K562 (cell line): ENCODE measurements around the gene UGT8. TPM values are rescaled to one million over a fixed set of nuclear protein-coding genes. Genes with fewer than 3 reads are reported as not detected.
A peak's percentile ranks its signal among the peaks of the same experiment; 100 is the strongest.

Experiments
- ATAC-seq: fragments of 200-7000 bp; cut with Tn5 transposase; 3 replicates; pipeline ENCODE4 v1.9.1; 2020; ENCODE audit warnings: moderate library complexity
- BruUV-seq: library from RNA; stranded (reverse); fragments of 400-500 nt; replicated peaks from 2 replicates; lab custom pipeline; 2021; lab: Mats Ljungman, UMichigan
- CTCF ChIA-PET: fragments of 300-600 bp; formaldehyde crosslinking; extraction: SDS; loops from one replicate; lab custom pipeline; 2021; ENCODE audit warnings: low intra/inter-chr PET ratio; lab: Yijun Ruan, JAX
- POLR2A ChIA-PET: fragments of 300-600, 350-650 bp; sonication (Branson Sonifier 250); formaldehyde crosslinking; extraction: SDS; loops from one replicate; lab custom pipeline; 2021; ENCODE audit warnings: antibody characterized with exemption, inconsistent platforms; lab: Yijun Ruan, JAX
- DNase-seq, 4 experiments: peaks; one replicate each; pipeline versions ENCODE4 v3.0.0 to v3.0.0-alpha.2; 2011 to 2018; ENCODE audit warnings: low spot score in 3 of 4, mixed read lengths in 3 of 4; ENCODE audit errors: extremely low read depth in 1 of 4
- FAIRE-seq: peaks from 2 replicates; lab custom pipeline; 2011; peaks lifted over from hg19 to GRCh38; lab: Jason Lieb, UNC
- H2AFZ ChIP-seq: 2 replicates; pipeline ENCODE4 v1.6.0; 2011; ENCODE audit warnings: low read depth, low read length, control low read depth, inconsistent platforms
- H3K27ac ChIP-seq: fragments of 200-600 bp; 3 replicates; pipeline ENCODE4 v1.8.0; 2011; ENCODE audit warnings: low read depth, mild to moderate bottlenecking, control low read depth, inconsistent platforms, low read length, moderate library complexity, mixed read lengths; ENCODE audit errors: extremely low read depth
- H3K27me3 ChIP-seq, 2 experiments: fragments of 300-600 bp in 1 of 2; 2 replicates in 1 of 2; 3 replicates in 1 of 2; pipeline versions ENCODE4 v1.6.0 to v1.8.0; 2011; ENCODE audit warnings: inconsistent platforms in 2 of 2, low read length in 2 of 2, mild to moderate bottlenecking in 1 of 2, mixed read lengths in 1 of 2, moderate library complexity in 1 of 2; ENCODE audit not compliant: control insufficient read depth in 2 of 2, insufficient read depth in 2 of 2
- H3K36me3 ChIP-seq: fragments of 300-600 bp; 3 replicates; pipeline ENCODE4 v1.8.0; 2011; ENCODE audit warnings: mild to moderate bottlenecking, low read length, inconsistent platforms; ENCODE audit not compliant: control insufficient read depth, insufficient read depth
- H3K4me1 ChIP-seq, 2 experiments: fragments of 200-600 bp in 1 of 2; replicated peaks in 1 of 2; 2 replicates in 1 of 2; 3 replicates in 1 of 2; pipeline versions ENCODE4 v1.5.1 to v1.8.0; 2011; ENCODE audit warnings: inconsistent platforms in 2 of 2, low read length in 2 of 2, mild to moderate bottlenecking in 1 of 2, mixed read lengths in 1 of 2, moderate library complexity in 1 of 2; ENCODE audit not compliant: control insufficient read depth in 2 of 2, insufficient read depth in 2 of 2
- H3K4me2 ChIP-seq: 2 replicates; pipeline ENCODE4 v1.6.1; 2011; ENCODE audit warnings: low read length, control low read depth, inconsistent platforms, mixed read lengths; ENCODE audit not compliant: insufficient read depth
- H3K4me3 ChIP-seq: fragments of 200-600 bp; sonication (generic), shearing (Covaris generic); 2 replicates; pipeline ENCODE4 v1.5.1; 2016; ENCODE audit warnings: control low read depth, inconsistent platforms
- H3K79me2 ChIP-seq: fragments of 200-600 bp; 3 replicates; pipeline ENCODE4 v1.8.0; 2011; ENCODE audit warnings: low read length, inconsistent platforms; ENCODE audit not compliant: control insufficient read depth, insufficient read depth
- H3K9ac ChIP-seq, 2 experiments: 2 replicates each; pipeline versions ENCODE4 v1.6.0 to v1.6.1; 2011; ENCODE audit warnings: low read depth in 2 of 2, low read length in 2 of 2, control low read depth in 1 of 2, inconsistent platforms in 1 of 2, mild to moderate bottlenecking in 1 of 2, mixed read lengths in 1 of 2; ENCODE audit not compliant: insufficient read depth in 1 of 2
- H3K9me1 ChIP-seq: one replicate; pipeline ENCODE4 v1.6.0; 2011; ENCODE audit warnings: inconsistent platforms, mild to moderate bottlenecking, low read length, moderate library complexity; ENCODE audit not compliant: control insufficient read depth, insufficient read depth
- H3K9me3 ChIP-seq: replicated peaks from 2 replicates; pipeline ENCODE4 v1.5.1; 2011; ENCODE audit warnings: low read depth, low read length, inconsistent platforms; ENCODE audit not compliant: control insufficient read depth, insufficient read depth
- H4K20me1 ChIP-seq: replicated peaks from 2 replicates; pipeline ENCODE4 v1.6.1; 2011; ENCODE audit warnings: low read length, inconsistent platforms, mixed read lengths; ENCODE audit not compliant: control insufficient read depth, insufficient read depth
- CBFA2T3 ChIP-seq: fragments of 450-650 bp; IDR thresholded peaks from 2 replicates; pipeline ENCODE4 v1.6.1; 2017
- EP300 ChIP-seq: IDR thresholded peaks from 2 replicates; pipeline ENCODE4 v1.6.1; 2012; ENCODE audit warnings: low read length, improper control_type of control experiment
- HLTF ChIP-seq: fragments of 450-650 bp; IDR thresholded peaks from 2 replicates; pipeline ENCODE4 v1.6.1; 2016
- NR1H2 ChIP-seq: sonication (generic); formaldehyde crosslinking; IDR thresholded peaks from 2 replicates; pipeline ENCODE4 v1.4.0; 2020; ENCODE audit warnings: mild to moderate bottlenecking, missing genetic modification reagents
- PATZ1 ChIP-seq: fragments of 250-450 bp; sonication (Bioruptor Pico); IDR thresholded peaks from 2 replicates; pipeline ENCODE4 v1.5.0; 2020; ENCODE audit warnings: mild to moderate bottlenecking, borderline replicate concordance
- PCBP1 ChIP-seq: fragments of 200-400 bp; formaldehyde crosslinking; IDR thresholded peaks from 2 replicates; pipeline ENCODE4 v1.6.1; 2018; ENCODE audit warnings: mild to moderate bottlenecking, low read depth, low read length; ENCODE audit not compliant: poor library complexity, severe bottlenecking
- TBP ChIP-seq: optimal IDR thresholded peaks from 2 replicates; pipeline ENCODE3; 2011; ENCODE audit warnings: low read depth, low read length, improper control_type of control experiment
- VEZF1 ChIP-seq: fragments of 200-800 bp; sonication (Bioruptor generic); IDR thresholded peaks from 2 replicates; pipeline ENCODE4 v1.6.1; 2017; ENCODE audit warnings: missing genetic modification characterization, missing compliant biosample characterization
- ZBTB49 ChIP-seq: sonication (generic); formaldehyde crosslinking; IDR thresholded peaks from 2 replicates; pipeline ENCODE4 v1.8.0; 2022; ENCODE audit warnings: missing genetic modification reagents, mild to moderate bottlenecking, borderline replicate concordance
- ZC3H11A ChIP-seq: IDR thresholded peaks from 2 replicates; pipeline ENCODE4 v1.6.1; 2012; ENCODE audit warnings: low read depth, low read length, improper control_type of control experiment
- ZEB2 ChIP-seq: fragments of 450-650 bp; IDR thresholded peaks from 2 replicates; pipeline ENCODE4 v1.6.1; 2016
- WGBS: fragments of 100-300 bp; shearing (Covaris generic); methylation state at CpG from one replicate; pipeline ENCODE4 v1.1.6; 2016; ENCODE audit warnings: low coverage, mixed read lengths; ENCODE audit not compliant: insufficient coverage; ENCODE audit errors: missing lambda C conversion rate; 5-methylcytosine and 5-hydroxymethylcytosine counted together
- in situ Hi-C: fragments of 300-500 bp; cut with MboI; formaldehyde crosslinking; loops from 4 replicates; pipeline ENCODE4 v1.15.0; 2018; ENCODE audit warnings: inconsistent platforms, mixed read lengths
- intact Hi-C: fragments of 100-400 bp; cut with micrococcal nuclease; formaldehyde crosslinking; loops from 2 replicates; pipeline ENCODE4 v1.14.2; 2022
- polyA plus RNA-seq, 8 experiments: library from polyadenylated mRNA; depleted of rRNA in 4 of 8; stranded (reverse) in 5 of 8; unstranded in 3 of 8; fragments of >200 nt; fragmentation: Nextera tagmentation in 2 of 8; fragmentation: Illumina TruSeq in 1 of 8; extraction: Ambion mirVana in 2 of 8; extraction: Trizol in 1 of 8; gene quantifications; 2 replicates each; pipeline versions ENCODE4 v1.2.1 to v1.2.3, GENCODE V29; 2011 to 2014; ENCODE audit warnings: inconsistent platforms in 1 of 8, missing spikeins in 1 of 8
- total RNA-seq, 7 experiments: library from RNA; depleted of rRNA in 6 of 7; stranded (reverse); fragments of >200 nt in 6 of 7; fragmentation: Illumina TruSeq in 2 of 7; extraction: Trizol in 2 of 7; gene quantifications; 2 replicates each; pipeline versions ENCODE4 v1.2.1 to v1.2.3, GENCODE V29; 2011 to 2021; ENCODE audit warnings: low replicate concordance in 1 of 7

Gene UGT8
- total and polyA plus RNA-seq, 9 of the 15 experiments (the other 6 are each of a cell fraction or from before 2014, with no cell fraction given) = 3.0 to 10.7 (median 6.0) TPM

- in situ Hi-C loops = no loop called here
- TF ChIP-seq EP300 = no peak
- TF ChIP-seq PCBP1 = no peak
- no peak for TF ChIP-seq ZEB2
- WGBS = 35% methylated on average over 1 of the region's 1 CpG
- Histone ChIP-seq H3K36me3 (no peaks in the 10 kb centered on the region), H3K4me2 (no peak overlapping the region), H3K9me3 (no peaks in the 10 kb centered on the region), H3K79me2 (no peaks in the 10 kb centered on the region), H3K4me3 (no peak overlapping the region), H3K9ac (no peak overlapping the region), H2AFZ (no peak overlapping the region), H3K9me1 (no peaks in the 10 kb centered on the region), H3K27me3 (no peaks in the 10 kb centered on the region), H3K27ac (no peak overlapping the region), H3K4me1 (no peaks in the 10 kb centered on the region), H4K20me1 (no peaks in the 10 kb centered on the region)
- no peak for ATAC-seq
- no peak for DNase-seq
- ChIA-PET POLR2A (no interaction called here), CTCF (no interaction called here)
- BruUV-seq = no TSS peak
- FAIRE-seq = no peak
- intact Hi-C loops = no loop called here
Measured at GRCh38 chr4:114582621-114583020, 16.0 kb upstream of the UGT8 start.

- Histone ChIP-seq H3K9ac (peak overlapping the region in 1 of 2 experiments; percentile 18; a peak in 1 of 4 replicates), H3K36me3 (no peaks in the 10 kb centered on the region), H3K9me1 (no peaks in the 10 kb centered on the region), H3K27ac (peak overlapping the region; percentile 41), H3K9me3 (no peaks in the 10 kb centered on the region), H3K4me3 (no peak overlapping the region), H3K4me1 (no peaks in the 10 kb centered on the region; a peak in 1 of 5 replicates), H3K27me3 (no peaks in the 10 kb centered on the region), H3K4me2 (peak overlapping the region; percentile 11; the same call in 1 of the 2 replicates), H3K79me2 (no peaks in the 10 kb centered on the region), H2AFZ (peak overlapping the region; percentile 65; the same call in 1 of the 2 replicates), H4K20me1 (no peaks in the 10 kb centered on the region)
- in situ Hi-C loops (no loop called here), intact Hi-C loops (no loop called here)
- ChIA-PET CTCF (no interaction called here), POLR2A (no interaction called here)
- FAIRE-seq (no peak), DNase-seq (peak in 2 of 4 experiments; percentile 16 to 55), ATAC-seq (peak; percentile 84)
- WGBS = 1% methylated on average over 6 of the region's 6 CpGs
- no TSS peak for BruUV-seq
- TF ChIP-seq ZBTB49 (no peak), NR1H2 (CRISPR knock-in tag) (no peak), ZC3H11A (no peak), PATZ1 (no peak), TBP (no peak), CBFA2T3 (peak; percentile 43), HLTF (no peak), VEZF1 (CRISPR knock-in tag) (peak; percentile 32; the same call in 1 of the 2 replicates)
Measured at GRCh38 chr4:114588305-114588704, 10.3 kb upstream of the UGT8 start.
